ENCODE data around the gene ALDH7A1.
"Not testable (repeated sequence)": the region's sequence is repeated elsewhere in the genome, so short reads cannot be mapped to it uniquely, and the experiment has no call there.

The ALDH7A1 gene

DNA sequence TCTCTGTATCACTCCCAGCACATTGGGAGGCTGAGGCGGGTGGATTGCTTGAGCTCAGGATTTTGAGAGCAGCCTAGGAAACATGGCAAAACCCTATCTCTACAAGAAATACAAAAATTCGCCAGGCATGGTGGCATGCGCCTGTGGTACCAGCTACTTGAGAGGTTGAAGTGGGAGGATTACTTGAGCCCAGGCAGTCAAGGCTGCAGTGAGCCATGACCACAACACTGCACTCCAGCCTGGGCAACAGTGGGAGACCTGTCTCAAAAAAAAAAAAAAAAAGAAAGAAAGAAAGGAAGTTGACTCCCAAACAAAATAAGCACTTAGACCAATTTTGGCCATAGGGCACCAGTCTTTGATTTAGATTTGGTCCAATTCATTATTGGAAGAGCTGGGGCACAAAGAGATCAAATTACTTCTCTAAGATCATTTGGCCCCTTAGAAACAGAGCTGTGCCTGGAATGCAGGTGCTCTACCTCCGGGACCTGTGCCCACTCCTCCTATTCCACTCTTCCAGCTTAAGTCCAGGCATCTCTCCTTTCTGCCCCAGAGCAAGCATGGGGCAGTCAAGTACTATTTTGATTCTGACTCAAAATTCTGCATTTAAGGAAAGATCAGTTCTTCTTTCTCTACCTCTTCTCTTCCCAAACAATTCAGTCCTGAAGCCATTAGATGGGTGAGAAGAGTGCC lies 59.0 kb downstream of the ALDH7A1 start:
- no peak for DNase-seq (ENCODE audit: extremely low read depth in 1 of 2, low read depth in 1 of 2)

DNA sequence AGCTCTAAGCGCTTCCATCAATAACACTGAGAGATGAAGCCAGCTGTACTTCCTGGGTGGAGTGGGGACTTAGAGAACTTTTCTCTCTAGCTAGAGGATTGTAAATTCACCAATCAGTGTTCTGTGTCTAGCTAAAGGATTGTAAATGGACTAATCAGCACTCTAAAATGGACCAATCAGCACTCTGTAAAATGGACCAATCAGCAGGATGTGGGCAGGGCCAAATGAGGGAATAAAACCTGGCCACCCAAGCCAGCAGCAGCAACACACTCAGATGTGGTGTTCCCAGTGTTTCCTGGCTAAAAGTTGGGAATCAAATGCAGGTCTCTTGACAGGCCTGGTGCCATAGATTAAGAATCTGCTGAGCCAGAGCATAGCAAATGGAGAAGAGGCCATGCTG lies 60.5 kb downstream of the ALDH7A1 start:
- no peak for DNase-seq (ENCODE audit: extremely low read depth in 1 of 2, low read depth in 1 of 2)

DNA sequence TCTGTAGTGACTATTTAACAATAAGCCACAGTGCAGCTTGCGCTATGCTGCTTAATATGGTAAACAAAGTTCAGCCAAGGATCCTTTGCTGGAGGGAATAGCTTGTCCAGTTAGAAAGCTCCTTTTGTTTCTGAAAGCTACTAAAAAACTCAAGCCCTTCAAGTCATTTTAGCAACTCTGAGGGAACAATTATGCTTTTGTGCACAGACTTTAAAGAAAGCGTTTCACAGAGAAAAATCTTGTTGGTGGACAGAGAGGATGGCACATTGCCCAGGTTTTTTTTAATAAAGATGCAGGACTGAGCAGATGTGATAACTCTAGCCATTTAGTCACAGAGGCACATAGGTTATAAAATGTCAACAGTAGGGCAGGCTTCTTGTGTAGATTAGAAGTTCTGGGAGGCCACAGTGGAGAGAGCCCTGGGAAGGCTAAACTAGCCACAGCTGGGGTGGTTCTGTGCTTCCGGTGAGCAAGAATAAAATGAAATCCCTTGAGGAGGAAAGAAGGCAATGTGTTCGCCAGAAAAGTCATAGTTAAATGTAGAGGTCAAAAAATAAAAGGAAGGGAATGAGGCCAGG lies 63.4 kb downstream of the ALDH7A1 start:
- no peak for DNase-seq (ENCODE audit: extremely low read depth in 1 of 2, low read depth in 1 of 2)

DNA sequence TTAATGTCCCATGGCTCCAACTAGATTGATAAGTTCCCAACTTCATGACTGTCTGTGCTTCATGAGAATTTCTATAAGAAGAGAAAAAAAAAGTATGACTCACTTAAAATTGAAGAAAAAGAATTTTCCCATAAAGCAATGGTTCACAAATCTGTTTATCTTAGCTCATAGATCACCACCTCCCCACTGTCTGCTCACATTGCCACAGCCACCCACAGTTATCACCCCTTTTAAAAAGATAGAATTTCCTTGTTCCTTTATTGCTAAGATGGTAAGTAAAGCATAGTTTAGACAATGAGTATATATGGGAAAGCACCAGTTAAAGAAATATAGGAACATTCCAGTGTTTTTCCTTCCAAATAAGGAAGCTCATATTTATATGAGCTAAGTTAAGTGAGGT lies 67.1 kb downstream of the ALDH7A1 start:
- DNase-seq (ENCODE audit: extremely low read depth in 1 of 2, low read depth in 1 of 2) = no peak

DNA sequence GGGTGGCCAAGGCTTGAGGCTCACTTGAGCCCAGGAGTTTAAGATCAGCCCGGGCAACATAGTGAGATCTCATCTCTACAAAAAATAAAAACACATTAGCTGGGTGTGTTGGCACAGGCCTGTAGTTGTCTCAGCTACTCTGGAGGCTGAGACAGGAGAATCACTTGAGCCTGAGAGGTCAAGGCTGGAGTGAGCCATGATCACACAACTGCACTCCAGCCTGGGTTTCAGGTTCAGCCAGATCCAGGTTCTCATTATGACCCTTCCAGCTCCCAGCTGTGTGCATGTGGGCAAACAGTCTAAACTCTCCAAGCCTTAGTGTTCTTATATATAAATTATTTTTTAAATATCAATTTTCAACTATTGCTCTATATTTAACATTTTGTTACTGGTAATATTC lies 67.9 kb downstream of the ALDH7A1 start:
- no peak for DNase-seq (ENCODE audit: extremely low read depth in 1 of 2, low read depth in 1 of 2)

DNA sequence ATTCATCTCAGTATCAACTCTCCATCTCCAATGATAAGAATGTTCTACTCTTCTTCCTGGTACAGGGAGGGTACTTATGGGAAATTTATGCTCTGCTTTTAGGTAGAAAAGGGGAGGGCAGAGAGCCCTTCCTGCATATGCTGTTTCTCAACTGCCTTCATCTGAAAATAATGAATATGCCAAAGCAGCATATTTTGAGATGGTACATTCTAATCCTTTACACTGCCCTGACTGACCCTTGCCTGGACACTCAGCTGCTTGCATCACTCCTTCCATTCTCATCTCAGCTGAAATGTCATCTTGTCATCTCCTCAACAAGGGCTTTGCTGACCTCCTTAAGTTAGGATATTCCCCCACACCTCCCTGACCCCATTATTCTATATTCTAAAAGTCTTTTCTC lies 68.5 kb downstream of the ALDH7A1 start:
- no peak for DNase-seq (ENCODE audit: extremely low read depth in 1 of 2, low read depth in 1 of 2)

DNA sequence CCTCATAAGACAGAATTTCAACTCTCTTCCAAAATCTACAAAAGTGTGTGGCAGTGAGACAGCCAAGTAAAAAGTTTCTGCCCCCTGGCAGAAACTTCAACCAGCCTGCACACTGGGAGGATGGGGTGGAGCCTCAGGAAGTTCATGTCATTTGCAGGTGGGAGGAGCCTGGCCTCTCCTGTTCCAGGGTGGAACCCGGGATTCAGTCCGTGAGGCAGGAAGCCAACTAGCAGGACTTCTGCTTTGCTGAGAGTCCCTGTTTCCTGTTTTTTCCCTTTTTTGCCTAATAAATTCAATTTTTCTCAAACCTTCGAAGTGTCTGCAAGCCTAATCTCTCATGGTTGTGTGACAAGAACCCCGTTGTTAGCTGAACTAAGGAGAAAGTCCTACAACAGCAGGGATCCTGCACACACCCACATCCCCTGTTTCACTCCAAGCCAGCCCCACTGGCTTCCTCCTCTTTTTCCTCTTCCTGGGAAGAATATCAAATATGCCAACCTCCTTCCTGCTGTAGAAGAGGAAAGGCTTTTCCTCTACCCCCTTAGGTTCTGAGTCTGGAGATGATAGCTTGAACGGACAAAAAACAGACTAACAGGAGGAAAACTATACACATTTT lies 69.3 kb downstream of the ALDH7A1 start:
- DNase-seq (ENCODE audit: extremely low read depth in 1 of 2, low read depth in 1 of 2) = no peak

DNA sequence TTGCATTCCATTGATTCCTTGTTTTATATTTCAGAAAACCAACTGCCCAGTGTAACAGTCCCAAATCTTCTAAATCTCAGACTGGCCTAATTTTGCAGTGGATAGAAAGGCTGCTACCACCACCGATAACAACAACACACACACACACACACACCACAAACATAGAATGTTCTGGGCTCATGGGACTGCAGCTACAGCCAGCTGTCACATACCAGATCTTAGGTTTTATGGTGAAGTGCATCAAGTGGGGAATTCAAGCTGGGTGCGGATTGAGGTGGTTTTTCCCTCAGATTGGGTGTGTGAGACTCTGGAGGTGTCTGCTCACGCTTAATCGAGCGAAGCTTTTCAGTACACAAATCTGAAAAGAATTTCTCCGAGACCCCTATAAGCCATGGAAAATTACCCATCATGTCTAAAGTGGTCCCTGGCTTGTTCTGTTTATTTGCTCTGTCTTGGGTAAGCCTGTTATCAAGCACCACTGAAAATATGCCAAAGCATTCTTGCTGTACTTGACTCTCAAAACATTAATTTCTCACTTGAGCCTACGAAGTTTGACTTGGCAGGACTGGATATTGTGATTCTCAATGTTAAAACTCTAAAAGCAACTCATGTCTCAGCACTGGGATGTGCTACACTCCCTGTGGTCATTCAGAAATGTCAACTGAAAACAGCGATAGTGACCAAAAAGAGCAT lies 71.1 kb downstream of the ALDH7A1 start:
- DNase-seq (ENCODE audit: extremely low read depth in 1 of 2, low read depth in 1 of 2) = no peak

DNA sequence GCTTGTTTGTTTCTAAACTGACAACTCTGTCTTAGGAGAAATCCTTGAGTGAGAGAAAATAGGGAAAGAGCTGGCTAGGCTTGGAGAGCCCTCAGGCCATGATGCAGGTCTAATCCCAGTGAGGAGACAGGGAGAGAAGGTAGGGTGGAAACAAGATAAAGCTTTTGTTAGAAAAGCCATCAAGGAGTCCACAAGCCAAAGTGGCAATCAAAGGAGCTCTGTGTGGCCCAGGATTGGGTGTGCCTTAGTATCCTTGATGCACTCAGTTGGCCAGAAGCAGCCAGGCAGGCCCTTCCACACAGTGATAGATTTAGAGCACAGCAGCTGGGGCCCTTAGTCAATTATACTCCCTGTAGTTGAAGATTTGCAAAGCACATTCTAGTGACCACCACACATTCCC lies 73.9 kb downstream of the ALDH7A1 start:
- no peak for DNase-seq (ENCODE audit: extremely low read depth in 1 of 2, low read depth in 1 of 2)

DNA sequence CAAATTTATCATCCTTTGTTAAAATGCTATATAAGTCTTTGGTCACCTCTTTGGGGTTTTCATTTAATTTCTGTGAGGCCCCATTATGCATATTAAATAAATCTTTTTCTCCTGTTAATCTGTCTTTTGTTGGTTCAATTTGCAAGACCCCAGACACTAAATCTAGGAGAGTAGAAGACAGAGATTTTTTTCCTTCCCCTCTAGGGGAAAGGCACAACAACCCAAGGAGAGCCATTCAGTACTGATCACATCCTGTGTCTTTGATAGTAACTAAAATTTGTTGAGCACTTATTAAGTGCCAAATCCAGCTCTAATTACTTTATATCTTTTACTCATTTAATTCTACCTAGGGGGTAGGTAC lies 74.4 kb downstream of the ALDH7A1 start:
- DNase-seq (ENCODE audit: extremely low read depth in 1 of 2, low read depth in 1 of 2) = no peak

DNA sequence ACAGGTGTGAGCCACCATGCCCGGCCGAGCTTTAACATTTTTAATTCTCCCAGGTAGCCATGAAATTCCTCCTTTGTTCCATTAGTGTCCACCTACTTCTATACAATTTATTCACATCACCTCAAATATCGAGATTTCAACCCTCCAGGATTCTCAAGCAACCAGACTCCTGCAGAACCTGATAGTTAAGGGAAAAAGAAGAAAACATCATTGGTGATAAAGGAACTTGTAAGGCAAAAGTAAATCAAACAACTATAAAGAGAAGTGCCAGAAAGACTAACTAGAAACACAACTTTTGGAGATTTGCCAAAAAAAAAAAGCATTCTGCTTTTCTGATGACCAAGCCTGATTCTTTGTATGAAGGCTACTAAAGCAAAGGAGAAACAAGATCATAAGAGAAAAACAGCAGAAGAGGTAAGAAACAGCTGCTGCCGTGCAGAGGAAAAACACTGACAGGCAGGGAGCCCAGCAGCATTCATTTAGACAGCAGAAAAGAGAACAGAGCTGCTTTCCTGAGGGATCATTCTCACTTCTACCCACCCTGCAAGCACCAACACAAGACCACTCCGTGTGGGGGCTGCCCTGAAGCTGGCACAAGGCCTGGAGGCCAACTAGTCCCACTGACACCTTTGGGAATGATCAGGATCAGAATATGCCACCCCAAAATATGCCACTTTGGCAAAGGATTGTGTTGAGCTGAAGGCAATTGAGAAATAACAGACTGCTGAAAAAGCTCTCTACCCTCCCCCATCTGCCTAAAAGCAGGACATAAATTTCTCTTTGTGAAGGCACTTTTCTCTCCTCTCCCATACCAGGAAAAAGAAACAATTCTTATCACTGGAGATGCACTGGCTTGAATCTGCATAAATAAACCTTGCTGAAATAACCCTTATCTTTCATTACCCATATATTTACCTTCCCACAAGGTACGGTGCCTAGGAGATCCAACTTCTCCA lies 75.1 kb downstream of the ALDH7A1 start:
- DNase-seq (ENCODE audit: extremely low read depth in 1 of 2, low read depth in 1 of 2) = no peak

DNA sequence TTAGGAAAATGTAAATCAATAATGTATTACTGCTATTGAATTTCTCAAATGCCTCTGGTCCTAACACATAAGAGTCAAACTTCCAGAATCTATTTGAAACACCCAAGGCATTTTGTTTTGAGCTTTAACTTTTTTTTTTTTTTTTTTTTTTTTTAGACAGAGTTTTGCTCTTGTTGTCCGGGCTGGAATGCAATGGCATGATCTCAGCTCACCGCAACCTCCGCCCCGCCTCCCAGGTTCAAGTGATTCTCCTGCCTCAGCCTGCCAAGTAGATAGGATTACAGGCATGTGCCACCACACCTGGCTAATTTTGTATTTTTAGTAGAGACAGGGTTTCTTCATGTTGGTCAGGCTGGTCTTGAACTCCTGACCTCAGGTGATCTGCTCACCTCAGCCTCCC lies 75.8 kb downstream of the ALDH7A1 start:
- not testable (repeated sequence) for DNase-seq (ENCODE audit: extremely low read depth in 1 of 2, low read depth in 1 of 2)

DNA sequence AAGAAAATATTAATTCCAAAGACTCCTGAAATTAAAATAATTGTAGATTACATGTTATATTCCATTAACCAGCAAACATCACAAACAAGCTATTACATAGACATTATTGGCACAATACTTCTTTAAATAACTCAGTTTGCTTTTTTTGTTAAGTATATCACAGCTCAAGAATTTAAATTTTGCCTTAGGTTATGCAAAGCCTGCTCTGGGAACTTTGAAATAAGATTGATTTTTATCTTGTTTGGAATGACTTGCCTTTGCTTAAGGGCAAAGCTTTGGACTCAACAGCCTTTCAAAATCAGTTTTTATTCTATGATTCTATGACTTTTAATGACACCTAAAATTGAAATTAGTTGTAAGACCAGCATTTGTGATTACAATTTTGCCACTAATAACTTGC lies 78.2 kb downstream of the ALDH7A1 start:
- no peak for DNase-seq (ENCODE audit: extremely low read depth in 1 of 2, low read depth in 1 of 2)

DNA sequence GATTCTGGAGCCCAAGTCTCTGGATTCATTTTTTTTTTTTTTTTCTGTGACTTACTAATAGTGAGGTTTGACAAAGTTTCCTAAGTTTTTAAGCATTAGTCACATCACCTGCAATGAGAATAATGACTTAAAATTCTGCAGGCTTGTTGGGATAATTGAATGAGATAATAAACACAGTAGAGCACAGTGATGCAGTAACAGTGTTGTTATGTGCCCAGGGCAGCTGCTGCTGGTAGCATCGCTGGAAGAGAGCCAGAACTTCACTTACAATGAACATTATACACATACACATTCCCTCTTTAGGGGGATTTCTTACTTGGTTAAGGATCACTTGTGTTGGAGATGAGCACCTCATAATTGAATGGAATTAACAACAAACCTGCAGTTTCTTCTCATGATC lies 78.9 kb downstream of the ALDH7A1 start:
- DNase-seq (ENCODE audit: extremely low read depth in 1 of 2, low read depth in 1 of 2) = no peak

DNA sequence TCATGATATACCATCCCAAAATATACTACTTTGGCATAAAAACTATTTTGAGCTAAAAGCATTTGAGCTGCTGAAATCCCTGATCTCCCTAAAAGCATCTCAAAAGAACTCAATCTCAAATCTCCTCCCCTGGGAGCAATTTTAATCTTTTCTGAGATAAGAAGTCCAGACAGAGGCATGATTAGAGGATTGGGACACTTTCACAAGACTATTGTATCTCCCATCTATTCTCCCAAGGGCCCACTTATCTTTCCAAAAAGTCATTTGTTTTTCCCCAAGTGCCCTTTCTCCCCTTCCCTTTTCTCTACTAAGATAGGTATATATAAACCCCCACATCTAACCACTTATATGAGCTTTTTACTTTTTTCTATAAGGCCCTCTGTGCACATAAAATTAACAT lies 79.7 kb downstream of the ALDH7A1 start:
- DNase-seq (ENCODE audit: extremely low read depth in 1 of 2, low read depth in 1 of 2) = no peak

DNA sequence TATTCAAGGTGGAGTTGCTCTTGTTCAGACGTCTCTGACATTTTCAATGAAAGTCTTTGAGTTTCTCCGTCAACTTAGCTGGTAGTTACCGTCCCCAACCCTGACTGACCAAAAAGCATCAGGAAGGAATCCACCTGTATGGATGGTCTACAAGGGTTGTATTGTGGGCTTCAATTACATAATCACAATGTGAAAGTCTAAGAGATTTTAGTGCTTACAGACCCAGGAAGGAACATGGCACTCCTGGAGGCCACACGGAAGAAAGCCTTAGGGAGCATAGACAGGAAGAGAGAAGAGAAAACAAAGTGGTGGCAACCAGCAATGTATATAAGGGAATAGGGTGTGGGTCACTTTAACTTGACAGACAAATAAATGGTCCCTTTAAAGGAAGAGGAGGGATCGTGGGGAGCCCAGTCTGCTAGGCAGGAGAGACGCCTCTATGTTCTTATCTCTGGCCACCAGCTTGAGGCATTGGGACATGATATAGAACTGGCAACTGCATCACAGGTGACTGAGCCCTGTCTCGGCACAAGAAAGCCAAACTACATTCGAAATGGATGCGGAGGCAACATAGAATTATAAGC lies 80.4 kb downstream of the ALDH7A1 start:
- no peak for DNase-seq (ENCODE audit: extremely low read depth in 1 of 2, low read depth in 1 of 2)

DNA sequence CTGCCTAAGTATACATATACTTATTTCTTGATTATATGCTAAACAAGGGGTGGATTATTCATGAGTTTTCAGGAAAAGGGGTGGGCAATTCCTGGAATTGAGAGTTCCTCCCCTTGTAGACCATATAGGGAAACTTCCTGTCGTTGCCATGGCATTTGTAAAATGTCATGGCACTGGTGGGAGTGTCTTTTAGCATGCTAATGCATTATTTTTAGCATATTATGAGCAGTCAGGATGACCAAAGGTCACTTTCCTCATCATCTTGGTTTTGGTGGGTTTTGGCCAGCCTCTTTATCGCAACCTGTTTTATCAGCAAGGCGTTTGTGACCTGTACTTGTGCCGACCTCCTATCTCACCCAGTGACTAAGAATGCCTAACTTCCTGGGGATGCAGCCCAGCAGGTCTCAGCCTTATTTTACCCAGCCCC lies 80.9 kb downstream of the ALDH7A1 start:
- no peak for DNase-seq (ENCODE audit: extremely low read depth in 1 of 2, low read depth in 1 of 2)

DNA sequence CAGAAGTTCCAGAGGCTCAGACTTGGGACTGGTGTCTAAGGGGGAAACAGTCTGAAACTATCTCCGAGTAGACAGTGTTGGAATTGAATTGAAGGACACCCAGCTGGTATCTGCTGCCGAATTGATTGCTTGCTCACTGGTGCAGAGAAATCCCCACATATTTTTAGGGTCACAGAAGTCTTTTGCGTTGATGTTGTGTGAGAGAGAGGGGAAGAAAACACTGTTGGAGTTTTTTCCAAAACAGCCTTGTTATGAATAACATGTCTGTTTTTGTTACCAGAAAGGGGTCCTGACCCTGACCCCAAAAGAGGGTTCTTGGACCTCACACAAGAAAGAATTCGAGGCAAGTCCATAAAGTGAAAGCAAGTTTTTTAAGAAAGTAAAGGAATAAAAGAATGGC lies 81.3 kb downstream of the ALDH7A1 start:
- no peak for DNase-seq (ENCODE audit: extremely low read depth in 1 of 2, low read depth in 1 of 2)

DNA sequence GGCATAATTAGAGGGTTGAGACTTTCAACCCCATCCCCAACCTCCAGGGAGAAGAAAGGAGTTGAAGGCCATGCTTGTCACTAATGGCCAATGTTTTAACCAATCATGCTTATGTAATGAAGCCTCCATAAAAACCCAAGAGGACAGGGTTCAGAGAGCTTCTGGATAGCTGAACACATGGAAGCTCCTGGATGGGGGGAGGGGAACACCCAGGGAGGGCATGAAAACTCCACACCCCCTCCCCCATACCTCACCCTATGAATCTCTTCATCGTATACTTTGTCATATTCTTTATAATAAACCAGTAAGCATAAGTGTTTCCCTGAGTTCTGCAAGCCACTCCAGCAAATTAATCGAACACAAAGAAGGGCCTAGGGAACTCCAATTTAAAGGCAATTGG lies 81.7 kb downstream of the ALDH7A1 start:
- DNase-seq (ENCODE audit: extremely low read depth in 1 of 2, low read depth in 1 of 2) = no peak

DNA sequence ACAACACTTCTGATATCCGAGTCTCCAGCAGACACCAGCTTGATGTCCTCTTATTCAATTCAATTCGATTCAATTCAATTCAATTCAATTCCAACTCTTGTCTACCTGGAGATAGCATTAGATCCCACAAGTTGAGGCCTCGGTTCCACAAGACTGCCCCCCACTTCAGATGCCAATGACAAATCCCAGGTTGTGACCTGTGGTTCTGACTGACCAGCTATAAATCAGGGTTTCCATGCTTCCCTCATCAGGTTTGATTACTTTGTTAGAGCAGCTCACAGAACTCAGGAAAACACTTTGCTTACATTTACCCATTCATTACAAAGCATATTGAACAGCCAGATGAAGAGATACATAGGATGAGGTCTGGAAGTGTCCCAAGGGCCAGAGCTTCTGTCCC lies 82.6 kb downstream of the ALDH7A1 start:
- no peak for DNase-seq (ENCODE audit: extremely low read depth in 1 of 2, low read depth in 1 of 2)

DNA sequence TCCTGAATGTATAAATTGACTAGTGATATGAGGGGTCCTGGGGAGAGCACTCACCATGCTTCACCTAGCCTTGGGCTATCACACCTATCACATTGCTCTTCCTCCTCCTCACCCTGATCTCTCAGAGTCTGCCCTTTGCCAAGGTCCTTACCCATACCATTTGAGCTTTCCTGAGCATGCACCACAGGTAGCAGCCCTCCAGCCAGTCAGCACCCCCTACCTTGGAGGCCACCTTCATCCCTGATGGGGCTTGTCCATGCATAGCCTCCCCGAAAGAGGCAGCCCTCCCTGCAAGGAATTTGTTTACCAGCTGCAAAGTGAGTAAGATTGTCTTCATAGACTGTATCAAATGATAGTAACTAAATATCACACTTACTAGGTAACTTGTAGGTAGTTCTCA lies 83.1 kb downstream of the ALDH7A1 start:
- no peak for DNase-seq (ENCODE audit: extremely low read depth in 1 of 2, low read depth in 1 of 2)
